HT1080 (cell line): ENCODE results near the gene ATAD3C. TPM values are rescaled to one million over a fixed set of nuclear protein-coding genes. Genes with fewer than 3 reads are reported as not detected.
"Not testable (repeated sequence)": the region's sequence is repeated elsewhere in the genome, so short reads cannot be mapped to it uniquely, and the experiment has no call there.

Experiments used
- DNase-seq: peaks from one replicate; pipeline ENCODE4 v3.0.0-alpha.2; 2015; ENCODE audit warnings: low read depth
- total RNA-seq: library from RNA; depleted of rRNA; stranded (reverse); fragments of >200 nt; shearing (Covaris generic); gene quantifications from 2 replicates; pipeline ENCODE4 v1.2.3, GENCODE V29; 2014

Gene ATAD3C
- total RNA-seq, 1 experiment from 2014 or later, result not detected

- no peak for DNase-seq
Observed at GRCh38 chr1:1441002-1441888, 8.2 kb upstream of the ATAD3C start.

- no peak for DNase-seq
Observed at GRCh38 chr1:1442069-1442770, 7.3 kb upstream of the ATAD3C start.

- DNase-seq, result not testable (repeated sequence)
Observed at GRCh38 chr1:1446631-1447030, 2.9 kb upstream of the ATAD3C start.

- not testable (repeated sequence) for DNase-seq
Observed at GRCh38 chr1:1450616-1451015, 1.1 kb downstream of the ATAD3C start.

- no peak for DNase-seq
Observed at GRCh38 chr1:1451696-1452364, 2.3 kb downstream of the ATAD3C start.

- not testable (repeated sequence) for DNase-seq
Observed at GRCh38 chr1:1452365-1452739, 2.9 kb downstream of the ATAD3C start.

- DNase-seq, result no peak
Observed at GRCh38 chr1:1452882-1453281, 3.4 kb downstream of the ATAD3C start.

- not testable (repeated sequence) for DNase-seq
Observed at GRCh38 chr1:1454286-1455056, 5.0 kb downstream of the ATAD3C start.

GRCh38 chr1:1455366-1455884 lies 5.9 kb downstream of the ATAD3C start:
- no peak for DNase-seq

- DNase-seq, result not testable (repeated sequence)
Observed at GRCh38 chr1:1455934-1456333, 6.4 kb downstream of the ATAD3C start.

GRCh38 chr1:1456683-1457255 lies 7.3 kb downstream of the ATAD3C start:
- not testable (repeated sequence) for DNase-seq

- not testable (repeated sequence) for DNase-seq
Observed at GRCh38 chr1:1459156-1459555, 9.7 kb downstream of the ATAD3C start.

GRCh38 chr1:1459711-1460110 lies 10.2 kb downstream of the ATAD3C start:
- not testable (repeated sequence) for DNase-seq

GRCh38 chr1:1460540-1461130 lies 11.1 kb downstream of the ATAD3C start:
- DNase-seq, result no peak

GRCh38 chr1:1461721-1462317 lies 12.3 kb downstream of the ATAD3C start:
- no peak for DNase-seq

GRCh38 chr1:1462318-1462966 lies 13.0 kb downstream of the ATAD3C start:
- DNase-seq, result peak; percentile 49

GRCh38 chr1:1463312-1463711 lies 13.8 kb downstream of the ATAD3C start:
- no peak for DNase-seq

- not testable (repeated sequence) for DNase-seq
Observed at GRCh38 chr1:1468196-1468985, 18.9 kb downstream of the ATAD3C start.
